SU-DHL-6 (cell line): Measurements from ENCODE around the gene RNU1-2.

Source experiments
- EZH2phosphoT487 ChIP-seq: fragments of 200-600 bp; sonication (generic), shearing (Covaris generic); conservative IDR thresholded peaks from 2 replicates; pipeline ENCODE4 v1.6.1; 2018; ENCODE audit warnings: mild to moderate bottlenecking, antibody characterized with exemption, low read length, moderate library complexity, mixed read lengths
- TF ChIP-seq, protein P1 (sequence below): fragments of 200-600 bp; sonication (generic); IDR thresholded peaks from one replicate; pipeline ENCODE4 v1.5.1; 2017; ENCODE audit warnings: antibody characterized with exemption, mild to moderate bottlenecking, low read length, moderate library complexity; ENCODE audit not compliant: insufficient read depth, poor library complexity, severe bottlenecking

DNA sequence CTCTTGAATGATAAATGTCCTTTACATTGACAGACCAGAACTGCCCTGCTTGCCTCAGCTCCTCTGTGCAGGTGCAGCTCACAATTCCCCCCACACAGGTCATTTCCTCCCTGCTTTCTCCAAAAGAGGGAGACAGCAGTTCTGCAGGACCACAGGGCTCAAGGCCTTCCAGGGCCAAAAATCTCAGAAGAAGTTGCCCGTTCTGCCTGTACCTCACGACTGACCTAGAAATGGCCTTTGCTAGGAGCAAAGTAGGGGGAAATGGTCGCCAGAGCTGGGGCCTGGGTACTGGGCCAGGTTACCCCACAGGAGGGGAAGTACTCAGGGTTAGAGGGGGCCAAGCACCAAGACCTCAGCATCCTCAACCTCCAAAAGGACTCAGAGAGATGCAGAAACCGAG, 11.1 kb downstream of the RNU1-2 start:
- TF ChIP-seq, protein P1, sequence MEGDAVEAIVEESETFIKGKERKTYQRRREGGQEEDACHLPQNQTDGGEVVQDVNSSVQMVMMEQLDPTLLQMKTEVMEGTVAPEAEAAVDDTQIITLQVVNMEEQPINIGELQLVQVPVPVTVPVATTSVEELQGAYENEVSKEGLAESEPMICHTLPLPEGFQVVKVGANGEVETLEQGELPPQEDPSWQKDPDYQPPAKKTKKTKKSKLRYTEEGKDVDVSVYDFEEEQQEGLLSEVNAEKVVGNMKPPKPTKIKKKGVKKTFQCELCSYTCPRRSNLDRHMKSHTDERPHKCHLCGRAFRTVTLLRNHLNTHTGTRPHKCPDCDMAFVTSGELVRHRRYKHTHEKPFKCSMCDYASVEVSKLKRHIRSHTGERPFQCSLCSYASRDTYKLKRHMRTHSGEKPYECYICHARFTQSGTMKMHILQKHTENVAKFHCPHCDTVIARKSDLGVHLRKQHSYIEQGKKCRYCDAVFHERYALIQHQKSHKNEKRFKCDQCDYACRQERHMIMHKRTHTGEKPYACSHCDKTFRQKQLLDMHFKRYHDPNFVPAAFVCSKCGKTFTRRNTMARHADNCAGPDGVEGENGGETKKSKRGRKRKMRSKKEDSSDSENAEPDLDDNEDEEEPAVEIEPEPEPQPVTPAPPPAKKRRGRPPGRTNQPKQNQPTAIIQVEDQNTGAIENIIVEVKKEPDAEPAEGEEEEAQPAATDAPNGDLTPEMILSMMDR = no peak
- no peak for TF ChIP-seq EZH2phosphoT487
